Left lung (tissue), 10 donors: Measurements from ENCODE around the gene CUX1. TPM values are rescaled to one million over a fixed set of nuclear protein-coding genes. Genes with fewer than 3 reads are reported as not detected.

Experiments
- ATAC-seq: fragments of 200-7000 bp; cut with Tn5 transposase; one replicate; pipeline ENCODE4 v1.9.1; 2020; ENCODE audit warnings: moderate library complexity
- DNase-seq, 4 donors: peaks; one replicate each; pipeline ENCODE4 v3.0.0-alpha.2; 2013 to 2020
- H3K27ac ChIP-seq, 2 donors: fragments of 200-600 bp; sonication (generic) in 1 of 2; one replicate each; pipeline versions ENCODE4 v1.5.0 to v1.8.0; 2020 to 2021
- H3K27me3 ChIP-seq, 2 donors: fragments of 200-600 bp; sonication (generic) in 1 of 2; one replicate each; pipeline versions ENCODE4 v1.5.0 to v1.8.0; 2020 to 2021
- H3K36me3 ChIP-seq, 2 donors: fragments of 200-600 bp; sonication (generic) in 1 of 2; one replicate each; pipeline versions ENCODE4 v1.5.0 to v1.8.0; 2020 to 2021
- H3K4me1 ChIP-seq, 2 donors: fragments of 200-600 bp; one replicate each; pipeline ENCODE4 v1.8.0; 2021
- H3K4me3 ChIP-seq, 2 donors: fragments of 200-600 bp; sonication (generic) in 1 of 2; one replicate each; pipeline versions ENCODE4 v1.5.0 to v1.8.0; 2020 to 2021; ENCODE audit warnings: mild to moderate bottlenecking in 1 of 2
- H3K9me3 ChIP-seq, 2 donors: fragments of 200-600 bp; sonication (generic) in 1 of 2; one replicate each; pipeline versions ENCODE4 v1.5.0 to v1.8.0; 2020 to 2021
- CTCF ChIP-seq, 2 donors: fragments of 200-600 bp; sonication (generic) in 1 of 2; IDR thresholded peaks; one replicate each; pipeline versions ENCODE4 v1.5.0 to v1.8.0; 2021; ENCODE audit warnings: antibody characterized with exemption in 2 of 2
- intact Hi-C, 2 donors: fragments of 100-400 bp; cut with DNase I; formaldehyde crosslinking; loops; one replicate each; pipeline versions ENCODE4 v1.11.2 to v1.14.2; 2022
- polyA plus RNA-seq, 6 donors: library from polyadenylated mRNA; unstranded; fragments of 120-200 nt; gene quantifications; one replicate each; pipeline ENCODE4 v1.2.1, GENCODE V29; 2013; ENCODE audit not compliant: insufficient read length in 6 of 6
- total RNA-seq, 2 donors: library from RNA; stranded (reverse); fragmentation: NEBNext Ultra II Directional; extraction: Animal tissue kit (Norgen Biotek cat#: 25700); gene quantifications; one replicate each; pipeline ENCODE4 v1.2.1, GENCODE V29; 2021
- donor health status: DM: no; HTN: yes; CAD: no.
- donor health status: DM: no; HTN: no; CAD: no.

The CUX1 gene
- total and polyA plus RNA-seq, 8 donors, result 86.4 to 157 (median 96.4) TPM

GRCh38 chr7:102098986-102099385 is 281.6 kb downstream of the CUX1 start:
- H3K27me3 ChIP-seq, result no peaks in the 10 kb centered on the region
- no peak for ATAC-seq
- no peak for DNase-seq
- no peak overlapping the region for H3K4me3 ChIP-seq
- no peaks in the 10 kb centered on the region for H3K4me1 ChIP-seq
- H3K27ac ChIP-seq, result no peak overlapping the region
- no peaks in the 10 kb centered on the region for H3K9me3 ChIP-seq
- peaks cover 0 to 67% of the 10 kb centered on the region in 2 donors for H3K36me3 ChIP-seq
- TF ChIP-seq CTCF (IDR thresholded peaks at IDR 0.05), result no peak
- intact Hi-C loops, result no loop called here

DNA sequence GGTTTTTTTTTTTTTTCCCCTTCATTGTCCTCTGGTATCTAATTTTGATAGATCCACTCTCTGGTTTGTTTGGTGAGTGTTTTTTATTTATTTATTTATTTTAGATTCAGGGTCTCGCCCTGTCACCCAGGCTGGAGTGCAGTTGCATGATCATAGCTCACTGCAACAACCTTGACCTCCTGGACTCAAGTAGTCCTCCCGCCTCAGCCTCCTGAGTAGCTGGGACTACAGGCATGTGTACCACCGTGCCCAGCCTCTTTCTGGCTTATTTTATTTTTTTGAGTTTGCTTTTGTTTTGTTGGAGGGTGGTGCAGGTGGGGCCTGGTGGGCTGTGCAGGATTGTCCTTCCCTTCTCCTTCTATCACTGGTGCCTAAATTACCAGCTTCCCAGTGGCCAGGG is 282.0 kb downstream of the CUX1 start:
- intact Hi-C loops, result no loop called here
- Histone ChIP-seq H3K4me3 (no peak overlapping the region), H3K4me1 (no peaks in the 10 kb centered on the region), H3K27me3 (no peaks in the 10 kb centered on the region), H3K9me3 (no peaks in the 10 kb centered on the region), H3K36me3 (peaks cover 0 to 72% of the 10 kb centered on the region in 2 donors), H3K27ac (no peak overlapping the region)
- DNase-seq, result no peak
- no peak for TF ChIP-seq CTCF (IDR thresholded peaks at IDR 0.05)
- no peak for ATAC-seq

- H3K4me1 ChIP-seq, result no peaks in the 10 kb centered on the region
- H3K27ac ChIP-seq, result no peak overlapping the region
- no peak for ATAC-seq
- peaks cover 0 to 87% of the 10 kb centered on the region in 2 donors for H3K36me3 ChIP-seq
- no peak overlapping the region for H3K4me3 ChIP-seq
- no peaks in the 10 kb centered on the region for H3K9me3 ChIP-seq
- H3K27me3 ChIP-seq, result no peaks in the 10 kb centered on the region
- no peak for TF ChIP-seq CTCF (IDR thresholded peaks at IDR 0.05)
- no peak for DNase-seq
- intact Hi-C loops, result no loop called here
These were observed 283.7 kb downstream of the CUX1 start for GRCh38 chr7:102101111-102101551.

- DNase-seq (no peak), ATAC-seq (no peak)
- no peak overlapping the region for H3K4me3 ChIP-seq
- no peaks in the 10 kb centered on the region for H3K4me1 ChIP-seq
- H3K27ac ChIP-seq, result no peak overlapping the region
- H3K27me3 ChIP-seq, result no peaks in the 10 kb centered on the region
- TF ChIP-seq CTCF (IDR thresholded peaks at IDR 0.05), result no peak
- intact Hi-C loops, result no loop called here
- H3K36me3 ChIP-seq, result peaks cover 0 to 92% of the 10 kb centered on the region in 2 donors
- H3K9me3 ChIP-seq, result no peaks in the 10 kb centered on the region
These were observed 284.5 kb downstream of the CUX1 start for GRCh38 chr7:102101926-102102325.

GRCh38 chr7:102103027-102103372 is 285.6 kb downstream of the CUX1 start:
- H3K4me1 ChIP-seq, result no peaks in the 10 kb centered on the region
- DNase-seq, result no peak
- H3K36me3 ChIP-seq, result peaks cover 0 to 92% of the 10 kb centered on the region in 2 donors
- no peak overlapping the region for H3K4me3 ChIP-seq
- TF ChIP-seq CTCF (IDR thresholded peaks at IDR 0.05), result no peak
- no peak overlapping the region for H3K27ac ChIP-seq
- intact Hi-C loops, result no loop called here
- no peaks in the 10 kb centered on the region for H3K9me3 ChIP-seq
- H3K27me3 ChIP-seq, result no peaks in the 10 kb centered on the region
- ATAC-seq, result no peak
